ENCODE measurements around the gene GPC2.

- TF ChIP-seq EZH2phosphoT487 (IDR thresholded peaks at IDR 0.05; ENCODE audit: low read length): no peak
- TF ChIP-seq CTCF (IDR thresholded peaks at IDR 0.05; ENCODE audit: low read length): no peak
- TF ChIP-seq EZH2 (optimal IDR thresholded peaks at IDR 0.05; ENCODE audit: low read depth, low read length): no peak
Measured at GRCh38 chr7:100176096-100177044, 811 bp downstream of the GPC2 start.
